SK-N-MC (cell line): ENCODE data around the gene QRFPR.

Source experiments
- EZH2 ChIP-seq: fragments of 200-600 bp; sonication (generic); IDR thresholded peaks from one replicate; pipeline ENCODE4 v1.6.1; 2017; ENCODE audit warnings: antibody characterized with exemption
- POLR2AphosphoS5 ChIP-seq: IDR thresholded peaks from 2 replicates; pipeline ENCODE4 v1.6.1; 2012; ENCODE audit warnings: mild to moderate bottlenecking, low read depth, low read length, borderline replicate concordance

DNA sequence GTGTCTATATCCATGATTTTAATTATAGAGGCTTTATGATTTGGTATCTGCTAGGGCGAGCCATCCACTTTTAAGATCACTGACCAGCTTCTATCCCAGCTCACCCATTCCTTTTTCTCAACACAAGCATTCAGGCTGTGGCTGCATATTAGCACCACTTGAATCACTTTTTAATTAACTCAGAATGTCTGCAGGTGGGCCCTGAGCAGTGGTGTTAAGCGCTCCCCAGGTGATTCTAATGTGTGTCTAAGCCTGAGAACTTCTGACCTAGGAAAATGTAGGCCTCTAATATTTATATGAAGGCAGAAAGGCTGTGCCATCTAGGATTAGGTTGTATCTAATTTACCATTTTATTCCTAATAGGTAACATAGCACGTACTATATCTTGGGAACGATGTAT, 19.8 kb upstream of the QRFPR start:
- no peak for TF ChIP-seq EZH2
- no peak for TF ChIP-seq POLR2AphosphoS5
